ENCODE data around the gene ME3.

ME3 gene

GRCh38 chr11:86473991-86474833, 198.2 kb downstream of the ME3 start:
- intact Hi-C loops (cut with DNase I; ENCODE audit: low total_unique reads) = no loop called here
- H3K4me1 ChIP-seq = peaks cover 0 to 64% (median 33%) of the 10 kb centered on the region in 4 donors
- no peak for TF ChIP-seq CTCF (IDR thresholded peaks at IDR 0.05)
- H3K27me3 ChIP-seq = no peaks in the 10 kb centered on the region
- no peak overlapping the region for H3K4me3 ChIP-seq
- no peaks in the 10 kb centered on the region for H3K9me3 ChIP-seq
- DNase-seq = peak; percentile 38 to 76
- H3K36me3 ChIP-seq = no peaks in the 10 kb centered on the region
- peak overlapping the region; percentile 66 to 72 for H3K27ac ChIP-seq

GRCh38 chr11:86469491-86470388, 202.7 kb downstream of the ME3 start:
- no peak for TF ChIP-seq CTCF (IDR thresholded peaks at IDR 0.05)
- peak; percentile 59 to 78 for DNase-seq
- H3K4me1 ChIP-seq = peaks cover 0 to 33% (median 15%) of the 10 kb centered on the region in 4 donors
- intact Hi-C loops (cut with DNase I; ENCODE audit: low total_unique reads) = no loop called here
- H3K36me3 ChIP-seq = no peaks in the 10 kb centered on the region
- no peaks in the 10 kb centered on the region for H3K27me3 ChIP-seq
- no peaks in the 10 kb centered on the region for H3K9me3 ChIP-seq
- H3K27ac ChIP-seq = peak overlapping the region; percentile 6 to 36
- H3K4me3 ChIP-seq = no peak overlapping the region

- intact Hi-C loops (cut with DNase I; ENCODE audit: low total_unique reads) = no loop called here
- no peak for TF ChIP-seq CTCF (IDR thresholded peaks at IDR 0.05)
- no peak for DNase-seq
- Histone ChIP-seq H3K4me1 (peaks cover 0 to 20% (median 4%) of the 10 kb centered on the region in 4 donors), H3K36me3 (peaks cover 0 to 8% (median 0%) of the 10 kb centered on the region in 3 donors), H3K9me3 (no peaks in the 10 kb centered on the region), H3K27ac (no peak overlapping the region), H3K4me3 (no peak overlapping the region), H3K27me3 (no peaks in the 10 kb centered on the region)
Measured at GRCh38 chr11:86468169-86468568, 204.2 kb downstream of the ME3 start.

GRCh38 chr11:86464509-86465221, 207.8 kb downstream of the ME3 start:
- Histone ChIP-seq H3K36me3 (peaks cover 0 to 10% (median 0%) of the 10 kb centered on the region in 3 donors), H3K4me1 (peaks cover 0 to 22% (median 12%) of the 10 kb centered on the region in 4 donors), H3K9me3 (no peaks in the 10 kb centered on the region), H3K27ac (no peak overlapping the region), H3K4me3 (no peak overlapping the region), H3K27me3 (no peaks in the 10 kb centered on the region)
- DNase-seq = no peak
- TF ChIP-seq CTCF (IDR thresholded peaks at IDR 0.05) = no peak
- intact Hi-C loops (cut with DNase I; ENCODE audit: low total_unique reads) = no loop called here

GRCh38 chr11:86463955-86464354, 208.5 kb downstream of the ME3 start:
- Histone ChIP-seq H3K4me1 (peaks cover 0 to 24% (median 17%) of the 10 kb centered on the region in 4 donors), H3K27me3 (no peaks in the 10 kb centered on the region), H3K36me3 (peaks cover 0 to 10% (median 0%) of the 10 kb centered on the region in 3 donors), H3K9me3 (no peaks in the 10 kb centered on the region), H3K27ac (no peak overlapping the region), H3K4me3 (no peak overlapping the region)
- intact Hi-C loops (cut with DNase I; ENCODE audit: low total_unique reads) = no loop called here
- DNase-seq = no peak
- TF ChIP-seq CTCF (IDR thresholded peaks at IDR 0.05) = no peak
